GM12872 (cell line): ENCODE data around the gene WTAP.

Experiments used
- CTCF ChIP-seq: IDR thresholded peaks from 3 replicates; pipeline ENCODE4 v1.5.1; 2011; ENCODE audit warnings: low read depth, mild to moderate bottlenecking, low read length, moderate library complexity; ENCODE audit not compliant: insufficient read depth

Gene WTAP

GRCh38 chr6:159689001-159689400 lies 38.3 kb upstream of the WTAP start:
- no peak for TF ChIP-seq CTCF

- TF ChIP-seq CTCF: peak; percentile 71; the same call in 2 of the 3 replicates
These were observed 36.0 kb upstream of the WTAP start for GRCh38 chr6:159691133-159691962.

- no peak for TF ChIP-seq CTCF
These were observed 35.4 kb upstream of the WTAP start for GRCh38 chr6:159691963-159692287.

GRCh38 chr6:159692303-159693127 lies 34.8 kb upstream of the WTAP start:
- no peak for TF ChIP-seq CTCF

GRCh38 chr6:159693128-159693893 lies 34.0 kb upstream of the WTAP start, which contains the start of gene SOD2:
Gene SOD2 (minus strand): TSS chr6:159693241. CDS start chr6:159693167, 74 bp downstream.
- no peak for TF ChIP-seq CTCF

GRCh38 chr6:159693894-159694545 lies 33.3 kb upstream of the WTAP start:
- TF ChIP-seq CTCF: no peak
